Ecto neural progenitor cell (in vitro differentiated cells): ENCODE measurements around the gene RBPJ.

ENCODE experiments used
- DNase-seq: peaks from one replicate; pipeline ENCODE4 v3.0.0-alpha.2; 2018; ENCODE audit warnings: low spot score

The RBPJ gene

DNA sequence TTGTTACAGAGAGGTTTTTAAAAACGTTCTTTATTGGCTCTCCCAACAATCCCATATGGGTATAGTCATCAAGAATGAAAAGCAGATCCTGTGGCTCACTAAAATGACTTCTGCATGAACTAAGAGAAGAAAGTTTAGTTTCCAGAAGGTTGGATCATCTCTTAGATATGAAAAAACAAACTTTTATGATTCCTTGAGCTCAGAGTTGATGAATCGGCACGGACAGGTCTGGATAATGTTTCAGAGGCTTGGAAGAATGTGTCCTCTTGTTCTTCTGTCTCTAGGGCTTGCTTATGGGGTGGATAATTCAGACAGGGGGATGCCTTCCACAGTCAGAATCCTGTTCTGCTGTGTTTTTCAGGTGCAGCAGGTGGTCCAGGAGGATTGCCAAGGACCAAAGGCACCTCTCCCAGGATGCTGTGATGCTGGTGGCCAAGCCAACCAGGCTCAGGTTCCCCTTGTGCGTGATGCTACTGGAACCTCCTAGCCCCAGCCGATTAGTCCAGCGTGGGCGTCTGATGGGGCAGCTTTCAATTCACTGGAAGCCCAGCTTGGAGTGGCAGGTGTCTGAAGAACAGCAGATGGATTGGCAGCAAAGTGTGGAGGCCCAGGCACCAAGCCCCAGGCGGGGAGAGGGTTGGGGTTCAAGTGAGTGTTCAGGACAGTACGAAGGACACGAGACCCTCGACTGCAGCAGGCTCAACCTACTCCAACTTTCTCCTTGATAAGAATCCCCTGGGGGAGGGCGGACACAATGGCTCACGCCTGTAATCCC is 139.1 kb downstream of the RBPJ start:
- DNase-seq, result no peak

GRCh38 chr4:26462874-26463273 is 142.1 kb downstream of the RBPJ start:
- no peak for DNase-seq

DNA sequence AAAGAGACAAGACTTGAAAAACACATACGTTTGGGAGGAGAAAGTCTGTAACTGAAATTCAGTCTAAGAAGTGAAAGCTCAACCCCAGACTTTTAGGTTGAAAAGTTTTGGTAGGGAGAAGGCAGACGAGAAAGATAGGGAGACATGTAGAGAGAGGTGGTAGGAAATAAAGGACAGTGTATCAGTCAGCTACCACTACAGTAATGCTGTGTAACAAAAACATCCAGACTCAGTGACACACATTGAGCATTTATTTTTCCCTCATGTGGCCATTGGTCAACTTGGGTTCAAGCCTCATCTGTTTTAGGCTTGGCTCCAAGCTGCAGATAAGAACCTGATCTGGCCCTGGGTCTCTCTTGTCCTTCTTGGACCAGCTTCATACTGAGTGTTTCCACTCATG is 142.6 kb downstream of the RBPJ start:
- DNase-seq, result no peak

- no peak for DNase-seq
Measured at GRCh38 chr4:26464420-26465095, 143.7 kb downstream of the RBPJ start.

GRCh38 chr4:26466578-26467270 is 145.9 kb downstream of the RBPJ start:
- DNase-seq, result no peak

DNA sequence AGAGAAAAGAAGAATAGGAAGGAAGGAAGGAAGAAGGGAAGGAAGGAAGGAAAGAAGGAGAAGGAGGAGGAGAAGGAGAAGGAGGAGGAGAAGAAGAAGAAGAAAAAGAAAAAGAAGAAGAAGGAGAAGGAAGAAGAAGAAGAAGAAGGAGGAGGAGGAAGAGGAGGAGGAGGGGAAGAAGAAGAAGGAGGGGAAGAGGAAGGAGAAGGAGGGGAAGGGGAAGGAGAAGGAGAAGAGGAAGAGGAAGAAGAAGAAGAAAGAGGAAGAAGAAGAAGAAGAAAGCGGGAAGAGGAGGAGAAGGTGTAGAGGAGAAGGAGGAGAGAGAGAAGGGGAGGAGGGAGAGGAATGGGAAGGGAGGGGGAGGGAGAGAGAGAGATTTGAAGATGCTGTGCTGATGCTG is 146.9 kb downstream of the RBPJ start:
- no peak for DNase-seq

DNA sequence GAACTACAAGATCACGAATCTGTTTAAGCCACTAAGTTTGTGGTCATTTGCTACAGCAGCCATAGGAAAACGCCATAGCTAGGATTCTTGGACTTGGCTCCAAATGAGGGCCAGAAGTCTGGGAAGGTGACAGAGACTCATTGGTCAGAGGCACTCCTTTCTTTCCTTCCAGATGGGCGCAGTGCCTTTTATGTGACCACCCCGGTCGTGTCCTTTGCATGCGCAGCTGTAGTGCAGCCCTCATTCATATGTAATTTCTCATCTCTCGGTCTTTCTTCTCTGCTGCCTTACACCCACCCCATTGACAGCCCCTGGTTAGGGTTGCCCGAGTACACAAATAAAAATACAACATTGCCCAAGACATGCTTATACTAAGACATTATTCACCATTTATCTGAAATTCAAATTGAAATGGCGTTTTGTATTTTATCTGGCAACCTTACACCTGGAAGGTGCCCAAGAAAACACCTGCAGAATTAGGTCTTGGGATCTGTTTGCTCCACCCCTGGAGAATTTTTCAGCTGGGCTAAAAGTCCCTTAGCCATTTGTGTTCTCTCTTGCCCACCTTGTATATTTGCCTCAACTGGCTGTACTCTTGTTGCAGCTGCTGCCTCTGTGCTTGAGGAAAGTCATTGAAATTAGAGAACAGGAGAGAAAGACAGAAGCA is 147.6 kb downstream of the RBPJ start:
- no peak for DNase-seq

DNA sequence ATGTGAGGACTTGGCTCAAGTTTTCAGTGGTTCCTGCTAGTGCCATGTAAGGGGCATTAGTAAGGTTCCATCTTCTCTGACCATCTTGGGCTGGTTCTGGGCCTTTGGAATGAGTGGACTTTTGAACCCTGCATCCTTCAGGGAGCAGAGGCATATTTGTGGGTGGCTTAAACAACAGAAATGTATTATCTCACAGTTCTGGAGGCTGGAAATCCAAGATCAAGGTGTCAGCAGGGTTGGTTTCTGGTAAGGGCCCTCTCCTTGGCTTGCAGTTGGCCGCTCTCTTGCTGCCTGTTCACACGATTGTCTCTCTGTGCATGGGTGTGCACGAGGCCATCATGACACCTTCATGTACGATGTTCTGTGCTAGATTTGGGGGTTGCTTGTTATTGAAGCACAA is 148.2 kb downstream of the RBPJ start:
- DNase-seq, result no peak

GRCh38 chr4:26471890-26472289 is 151.1 kb downstream of the RBPJ start:
- no peak for DNase-seq

- no peak for DNase-seq
Measured at GRCh38 chr4:26473893-26474292, 153.1 kb downstream of the RBPJ start.

- DNase-seq, result no peak
Measured at GRCh38 chr4:26474551-26474950, 153.7 kb downstream of the RBPJ start.

DNA sequence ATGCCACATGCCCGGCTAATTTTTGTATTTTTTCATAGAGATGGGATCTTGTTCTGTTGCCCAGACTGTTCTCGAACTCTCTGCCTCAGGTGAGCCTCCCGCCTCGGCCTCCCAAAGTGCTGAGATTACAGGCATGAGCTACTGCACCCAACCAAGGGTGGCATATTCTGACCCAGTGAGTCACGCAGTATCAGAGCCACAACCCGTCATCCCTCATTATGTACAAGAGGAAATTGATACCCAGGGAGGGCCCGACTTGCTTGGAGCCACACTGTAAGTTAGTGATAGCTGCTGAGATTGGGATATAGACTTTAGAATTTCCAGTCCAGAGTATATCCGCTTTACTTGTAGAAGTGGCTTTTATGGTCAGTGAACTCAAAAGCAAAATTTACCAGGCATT is 154.9 kb downstream of the RBPJ start:
- no peak for DNase-seq

DNA sequence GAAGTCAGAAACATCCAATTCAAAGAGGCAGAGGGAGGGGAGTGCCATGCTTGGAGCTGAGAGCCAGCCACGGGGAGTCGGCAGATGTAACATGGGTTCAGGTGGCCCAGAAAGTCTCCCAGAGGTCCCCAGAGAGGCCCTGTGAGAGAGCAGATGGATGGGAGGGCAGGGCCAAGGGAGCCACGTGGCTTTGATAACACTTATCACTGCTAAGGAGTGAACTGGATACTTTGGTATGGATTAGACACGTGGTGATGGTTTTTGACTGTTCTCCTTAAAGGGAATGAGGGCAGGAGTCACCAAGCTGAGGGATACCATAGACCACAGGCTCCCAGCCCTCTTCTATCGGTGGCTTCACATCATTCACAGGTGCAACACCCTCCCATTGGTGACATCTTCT is 155.7 kb downstream of the RBPJ start:
- DNase-seq, result no peak

DNA sequence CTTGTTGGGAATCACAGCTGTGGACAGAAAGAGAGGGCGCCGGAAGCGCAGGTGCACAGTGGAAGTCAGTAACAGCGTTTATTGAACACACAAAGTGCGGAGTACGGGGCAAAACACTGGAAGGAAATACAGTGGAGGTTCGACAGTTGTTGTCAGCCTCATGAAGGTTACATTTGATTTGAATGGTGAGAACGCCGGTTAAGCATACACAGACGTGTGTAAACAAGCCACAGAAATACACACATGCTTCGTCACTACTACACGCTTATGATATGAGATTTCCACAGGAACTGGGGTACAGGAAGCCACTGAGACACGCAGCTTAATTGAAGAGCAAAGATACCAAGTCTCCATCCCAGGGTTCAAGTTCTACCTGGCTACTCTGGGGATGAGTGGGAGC is 157.5 kb downstream of the RBPJ start:
- no peak for DNase-seq

DNA sequence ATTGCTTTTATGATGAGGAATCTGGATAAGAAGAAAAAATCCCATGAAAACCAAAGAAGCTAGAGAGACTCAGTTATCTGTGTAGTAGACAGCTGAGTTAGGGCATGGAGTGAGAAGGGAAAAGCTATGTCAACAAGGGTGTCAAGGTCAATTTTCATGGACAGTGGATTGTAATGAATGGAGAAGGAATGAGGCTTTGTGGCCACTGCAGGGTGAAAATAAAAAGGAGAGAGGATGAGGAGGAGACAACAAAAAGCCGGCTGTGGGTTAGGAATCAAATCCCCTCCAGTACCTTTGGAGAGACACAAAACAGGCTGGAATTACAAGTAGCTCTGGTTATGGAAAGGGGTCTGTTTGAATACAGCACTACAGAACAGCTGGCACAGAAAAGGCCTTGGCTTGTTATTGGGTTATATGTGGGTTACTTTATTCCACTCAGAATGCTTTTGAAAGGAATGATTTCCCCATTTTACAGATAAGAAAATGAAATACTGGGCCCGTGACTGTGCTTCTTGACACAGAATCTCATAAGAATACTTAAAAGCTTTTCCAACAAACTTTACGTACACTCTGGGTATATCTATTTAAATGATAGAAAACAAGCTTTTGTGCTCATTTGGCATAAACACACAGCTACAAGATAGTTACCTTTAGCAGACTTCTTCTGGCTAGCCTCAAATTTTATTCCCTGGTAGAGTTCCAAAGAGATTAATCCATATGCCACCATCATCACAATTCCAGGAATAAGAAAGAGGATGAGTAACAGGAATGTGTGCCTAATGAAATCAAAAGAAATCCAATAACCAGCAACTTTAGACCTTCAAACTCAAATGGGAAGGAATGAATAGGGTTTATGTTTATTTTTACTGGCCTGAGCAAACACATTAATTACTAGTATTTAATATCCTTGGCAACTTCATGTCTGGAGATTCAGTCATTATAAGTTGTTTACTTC is 162.0 kb downstream of the RBPJ start:
- no peak for DNase-seq

GRCh38 chr4:26484032-26484515 is 163.3 kb downstream of the RBPJ start:
- DNase-seq, result no peak

DNA sequence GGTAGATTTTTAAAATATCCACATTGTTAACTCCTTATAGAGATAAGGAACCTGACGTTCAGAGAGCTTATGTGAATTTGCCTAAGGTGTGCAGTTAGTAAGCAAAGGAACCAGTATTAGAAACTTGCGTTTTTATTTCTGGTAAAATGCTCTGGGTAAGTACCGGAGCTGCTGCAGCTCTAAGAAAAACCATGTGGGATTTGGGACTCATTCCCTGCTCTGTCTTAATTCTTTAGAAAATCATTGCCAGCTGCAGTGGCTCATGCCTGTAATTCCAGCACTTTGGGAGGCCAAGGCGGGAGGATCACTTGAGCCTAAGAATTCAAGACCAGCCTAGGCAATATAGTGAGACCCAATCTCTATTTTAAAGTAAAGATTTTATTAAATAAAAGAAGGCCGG is 163.7 kb downstream of the RBPJ start:
- no peak for DNase-seq
